Inflammatory macrophage treated with lipopolysaccharide for 1 hour (primary cell): ENCODE measurements around the gene PRKCE.
"Not testable (repeated sequence)": the region's sequence is repeated elsewhere in the genome, so short reads cannot be mapped to it uniquely, and the experiment has no call there.

Experiments
- DNase-seq, 2 donors: peaks; one replicate each; pipeline ENCODE4 v3.0.0-alpha.2; 2020 to 2022

The PRKCE gene

GRCh38 chr2:45670646-45671045 lies 19.2 kb downstream of the PRKCE start:
- no peak for DNase-seq

- DNase-seq, result no peak
Measured at GRCh38 chr2:45672138-45672537, 20.7 kb downstream of the PRKCE start.

GRCh38 chr2:45674035-45674816 lies 22.8 kb downstream of the PRKCE start:
- no peak for DNase-seq

- no peak for DNase-seq
Measured at GRCh38 chr2:45675263-45675812, 23.9 kb downstream of the PRKCE start.

- DNase-seq, result no peak
Measured at GRCh38 chr2:45676088-45676487, 24.6 kb downstream of the PRKCE start.

- DNase-seq, result no peak
Measured at GRCh38 chr2:45678791-45679348, 27.4 kb downstream of the PRKCE start.

- no peak for DNase-seq
Measured at GRCh38 chr2:45680351-45680967, 29.0 kb downstream of the PRKCE start.

- DNase-seq, result peak; percentile 27 to 53
Measured at GRCh38 chr2:45681675-45682074, 30.2 kb downstream of the PRKCE start.

- DNase-seq, result no peak
Measured at GRCh38 chr2:45683292-45683691, 31.8 kb downstream of the PRKCE start.

GRCh38 chr2:45684756-45685155 lies 33.3 kb downstream of the PRKCE start:
- DNase-seq, result no peak

GRCh38 chr2:45685260-45685659 lies 33.8 kb downstream of the PRKCE start:
- DNase-seq, result no peak

GRCh38 chr2:45687964-45688363 lies 36.5 kb downstream of the PRKCE start:
- DNase-seq, result no peak

GRCh38 chr2:45688479-45689298 lies 37.2 kb downstream of the PRKCE start:
- DNase-seq, result peak; percentile 34 to 35

GRCh38 chr2:45690231-45690630 lies 38.8 kb downstream of the PRKCE start:
- no peak for DNase-seq

- DNase-seq, result no peak
Measured at GRCh38 chr2:45691171-45691999, 39.9 kb downstream of the PRKCE start.

GRCh38 chr2:45692566-45692965 lies 41.1 kb downstream of the PRKCE start:
- no peak for DNase-seq

- not testable (repeated sequence) for DNase-seq
Measured at GRCh38 chr2:45695480-45696007, 44.1 kb downstream of the PRKCE start.

GRCh38 chr2:45696708-45697107 lies 45.2 kb downstream of the PRKCE start:
- DNase-seq, result no peak

GRCh38 chr2:45697190-45697589 lies 45.7 kb downstream of the PRKCE start:
- DNase-seq, result no peak

GRCh38 chr2:45698554-45698953 lies 47.1 kb downstream of the PRKCE start:
- no peak for DNase-seq

GRCh38 chr2:45699032-45699658 lies 47.7 kb downstream of the PRKCE start:
- DNase-seq, result no peak
